Peyer's patch (tissue), 4 donors: ENCODE results near the gene SPRR1A.

Experiments used
- POLR2A ChIP-seq, 2 donors: fragments of 450-650 bp; IDR thresholded peaks; one replicate each; pipeline ENCODE4 v1.5.1; 2017; ENCODE audit warnings: antibody characterized with exemption in 2 of 2, mild to moderate bottlenecking in 2 of 2, moderate library complexity in 2 of 2
- TF ChIP-seq, protein P1 (sequence below), 6 experiments: fragments of 450-650 bp in 4 of 6; fragments of 200-600 bp in 2 of 6; sonication (generic) in 1 of 6; IDR thresholded peaks; one replicate each; pipeline ENCODE4 v1.5.1; 2017 to 2019; ENCODE audit warnings: antibody characterized with exemption in 6 of 6, mild to moderate bottlenecking in 3 of 6, moderate library complexity in 1 of 6

DNA sequence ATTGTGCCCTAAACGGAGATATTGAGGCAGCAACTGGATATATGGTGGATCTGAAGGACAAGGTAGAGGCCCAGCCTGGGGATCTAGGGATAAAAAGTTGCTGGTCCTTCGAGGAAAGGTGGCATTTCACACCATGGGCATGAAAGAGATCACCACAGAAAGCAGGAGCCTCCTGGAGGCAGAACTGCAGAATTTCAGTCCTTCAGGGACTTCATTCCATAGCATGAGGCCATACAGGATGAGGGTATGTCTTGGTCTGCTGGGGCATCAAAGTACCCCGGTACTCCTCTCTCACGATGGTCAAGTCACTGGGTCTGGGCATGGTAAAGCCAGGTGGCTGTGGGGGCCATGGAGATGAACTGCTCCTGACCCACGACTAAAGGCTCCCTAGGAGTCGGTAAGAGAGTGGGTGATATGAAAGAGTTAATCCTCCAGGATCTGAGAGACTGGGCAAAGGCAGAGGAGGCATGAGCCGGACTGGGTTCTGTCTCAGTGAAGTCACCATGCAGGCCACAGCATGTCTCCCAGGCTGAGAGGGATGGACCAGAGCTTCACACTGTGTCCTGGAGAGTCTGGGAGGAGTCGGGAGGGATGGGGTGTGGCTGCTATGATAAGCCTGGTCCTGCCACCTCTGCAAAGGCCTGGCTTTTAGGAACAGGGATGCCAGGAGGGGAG lies 42.7 kb upstream of the SPRR1A start:
- no peak for TF ChIP-seq POLR2A (IDR thresholded peaks at IDR 0.05)
- TF ChIP-seq, protein P1, sequence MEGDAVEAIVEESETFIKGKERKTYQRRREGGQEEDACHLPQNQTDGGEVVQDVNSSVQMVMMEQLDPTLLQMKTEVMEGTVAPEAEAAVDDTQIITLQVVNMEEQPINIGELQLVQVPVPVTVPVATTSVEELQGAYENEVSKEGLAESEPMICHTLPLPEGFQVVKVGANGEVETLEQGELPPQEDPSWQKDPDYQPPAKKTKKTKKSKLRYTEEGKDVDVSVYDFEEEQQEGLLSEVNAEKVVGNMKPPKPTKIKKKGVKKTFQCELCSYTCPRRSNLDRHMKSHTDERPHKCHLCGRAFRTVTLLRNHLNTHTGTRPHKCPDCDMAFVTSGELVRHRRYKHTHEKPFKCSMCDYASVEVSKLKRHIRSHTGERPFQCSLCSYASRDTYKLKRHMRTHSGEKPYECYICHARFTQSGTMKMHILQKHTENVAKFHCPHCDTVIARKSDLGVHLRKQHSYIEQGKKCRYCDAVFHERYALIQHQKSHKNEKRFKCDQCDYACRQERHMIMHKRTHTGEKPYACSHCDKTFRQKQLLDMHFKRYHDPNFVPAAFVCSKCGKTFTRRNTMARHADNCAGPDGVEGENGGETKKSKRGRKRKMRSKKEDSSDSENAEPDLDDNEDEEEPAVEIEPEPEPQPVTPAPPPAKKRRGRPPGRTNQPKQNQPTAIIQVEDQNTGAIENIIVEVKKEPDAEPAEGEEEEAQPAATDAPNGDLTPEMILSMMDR (IDR thresholded peaks at IDR 0.05): no peak
